Measurements from ENCODE around the gene C17orf78.
"Not testable (repeated sequence)": the region's sequence is repeated elsewhere in the genome, so short reads cannot be mapped to it uniquely, and the experiment has no call there.

Gene C17orf78

DNA sequence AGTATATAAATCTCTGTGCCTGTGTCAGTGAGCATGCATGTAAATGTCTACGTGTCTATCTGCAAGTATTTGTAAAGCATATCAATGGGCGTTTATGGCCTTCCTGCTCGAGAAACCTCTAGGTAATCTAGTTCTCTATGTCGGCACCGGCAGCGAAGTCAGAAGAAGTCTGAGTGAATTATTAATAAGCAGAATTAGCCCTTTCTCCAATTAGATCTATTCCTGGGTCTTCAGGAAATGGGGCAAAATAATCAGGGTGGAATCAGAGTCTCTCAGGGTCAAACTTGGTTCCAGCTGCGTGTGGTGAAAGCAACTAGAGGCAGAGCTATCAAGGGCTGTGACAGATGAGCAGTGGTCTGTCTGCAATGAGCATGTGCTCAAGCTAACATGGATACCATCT lies at the start of gene C17orf78:
TSS of gene C17orf78 (plus strand) at position 280 of the 400 bp plus-strand sequence. CDS start at position 388, 108 bp downstream.
- no peak for TF ChIP-seq GATA1 (IDR thresholded peaks at IDR 0.05; ENCODE audit: low read depth, low read length)
- TF ChIP-seq POLR2A (IDR thresholded peaks at IDR 0.05; ENCODE audit: low read length): no peak
- no peak for DNase-seq

GRCh38 chr17:37327341-37328090 lies 48.3 kb upstream of the C17orf78 start:
- DNase-seq: no peak
- TF ChIP-seq GATA1 (IDR thresholded peaks at IDR 0.05; ENCODE audit: low read depth, low read length): no peak
- TF ChIP-seq POLR2A (IDR thresholded peaks at IDR 0.05; ENCODE audit: low read length): no peak

- DNase-seq: no peak
- TF ChIP-seq POLR2A (IDR thresholded peaks at IDR 0.05; ENCODE audit: low read length): no peak
- no peak for TF ChIP-seq GATA1 (IDR thresholded peaks at IDR 0.05; ENCODE audit: low read depth, low read length)
Measured at GRCh38 chr17:37338847-37339246, 36.9 kb upstream of the C17orf78 start.

GRCh38 chr17:37339321-37339720 lies 36.5 kb upstream of the C17orf78 start:
- no peak for DNase-seq
- TF ChIP-seq POLR2A (IDR thresholded peaks at IDR 0.05; ENCODE audit: low read length) (no peak), GATA1 (IDR thresholded peaks at IDR 0.05; ENCODE audit: low read depth, low read length) (no peak)

- TF ChIP-seq POLR2A (IDR thresholded peaks at IDR 0.05; ENCODE audit: low read length) (no peak), GATA1 (IDR thresholded peaks at IDR 0.05; ENCODE audit: low read depth, low read length) (no peak)
- DNase-seq: no peak
Measured at GRCh38 chr17:37340804-37341203, 35.0 kb upstream of the C17orf78 start.

- DNase-seq: no peak
- TF ChIP-seq GATA1 (IDR thresholded peaks at IDR 0.05; ENCODE audit: low read depth, low read length) (no peak), POLR2A (IDR thresholded peaks at IDR 0.05; ENCODE audit: low read length) (no peak)
Measured at GRCh38 chr17:37342589-37342988, 33.2 kb upstream of the C17orf78 start.

GRCh38 chr17:37344519-37344918 lies 31.3 kb upstream of the C17orf78 start:
- DNase-seq: no peak
- no peak for TF ChIP-seq GATA1 (IDR thresholded peaks at IDR 0.05; ENCODE audit: low read depth, low read length)
- no peak for TF ChIP-seq POLR2A (IDR thresholded peaks at IDR 0.05; ENCODE audit: low read length)

DNA sequence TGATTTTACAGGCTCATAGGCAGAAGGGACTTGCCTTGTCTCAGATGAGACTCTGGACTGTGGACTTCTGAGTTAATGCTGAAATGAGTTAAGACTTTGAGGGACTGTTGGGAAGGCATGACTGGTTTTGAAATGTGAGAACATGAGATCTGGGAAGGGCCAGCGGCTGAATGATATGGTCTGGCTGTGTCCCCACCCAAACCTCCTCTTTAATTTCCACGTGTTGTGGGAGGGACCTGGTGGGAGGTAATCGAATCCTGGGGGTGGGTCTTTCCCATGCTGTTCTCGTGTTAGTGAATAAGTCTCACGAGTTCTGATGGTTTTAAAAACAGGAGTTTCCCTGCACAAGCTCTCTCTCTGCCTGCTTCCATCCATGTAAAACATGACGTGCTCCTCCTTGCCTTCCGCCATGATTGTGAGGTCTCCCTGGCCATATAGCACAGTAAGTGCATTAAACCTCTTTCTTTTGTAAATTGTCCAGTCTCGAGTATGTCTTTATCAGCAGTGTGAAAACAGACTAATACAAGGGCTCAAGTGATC lies 28.9 kb upstream of the C17orf78 start:
- not testable (repeated sequence) for DNase-seq

GRCh38 chr17:37356796-37357569 lies 18.8 kb upstream of the C17orf78 start:
- DNase-seq: not testable (repeated sequence)

GRCh38 chr17:37358098-37358829 lies 17.5 kb upstream of the C17orf78 start:
- TF ChIP-seq POLR2A (IDR thresholded peaks at IDR 0.05; ENCODE audit: low read length) (no peak), GATA1 (IDR thresholded peaks at IDR 0.05; ENCODE audit: low read depth, low read length) (no peak)
- peak; percentile 60 to 63 for DNase-seq

- TF ChIP-seq POLR2A (IDR thresholded peaks at IDR 0.05; ENCODE audit: low read length) (peak; percentile 80), GATA1 (IDR thresholded peaks at IDR 0.05; ENCODE audit: low read depth, low read length) (no peak)
- peak; percentile 96 to 97 for DNase-seq
Measured at GRCh38 chr17:37358830-37359681, 16.7 kb upstream of the C17orf78 start.

GRCh38 chr17:37359682-37360188 lies 16.1 kb upstream of the C17orf78 start:
- no peak for DNase-seq
- TF ChIP-seq GATA1 (IDR thresholded peaks at IDR 0.05; ENCODE audit: low read depth, low read length): no peak
- TF ChIP-seq POLR2A (IDR thresholded peaks at IDR 0.05; ENCODE audit: low read length): no peak

DNA sequence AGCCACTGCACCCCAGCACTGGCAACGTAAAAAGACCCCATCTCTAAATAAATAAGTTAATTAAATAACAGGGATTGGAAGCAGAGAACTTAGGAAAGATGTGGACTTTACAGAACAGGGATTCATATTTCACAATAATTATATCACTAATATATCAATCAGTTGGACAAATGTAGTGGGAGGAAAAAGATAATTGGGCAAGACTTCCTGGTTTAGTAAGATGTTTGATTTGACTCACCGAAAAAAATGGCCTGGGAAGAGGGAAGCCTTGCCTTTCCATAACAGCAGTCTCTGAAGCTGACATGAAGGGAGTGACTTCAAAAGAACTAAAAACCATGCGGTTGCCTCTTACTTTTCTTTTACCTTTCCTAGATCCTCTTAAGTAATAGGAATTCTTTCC lies 15.2 kb upstream of the C17orf78 start:
- DNase-seq: no peak
- TF ChIP-seq GATA1 (IDR thresholded peaks at IDR 0.05; ENCODE audit: low read depth, low read length): no peak
- TF ChIP-seq POLR2A (IDR thresholded peaks at IDR 0.05; ENCODE audit: low read length): no peak
